CD8-positive, alpha-beta memory T cell (primary cell): Measurements from ENCODE around the gene CLSTN3. TPM values are rescaled to one million over a fixed set of nuclear protein-coding genes. Genes with fewer than 3 reads are reported as not detected.

Experiments
- CTCF ChIA-PET: fragments of 350-600 bp; sonication (Branson Sonifier 250); formaldehyde crosslinking; loops from one replicate; lab custom pipeline; 2021; ENCODE audit warnings: antibody characterized with exemption; lab: Charles Lee
- POLR2A ChIA-PET: fragments of 350-600 bp; sonication (Branson Sonifier 250); formaldehyde crosslinking; loops from one replicate; lab custom pipeline; 2021; ENCODE audit warnings: antibody characterized with exemption; lab: Charles Lee
- DNase-seq, 5 donors: peaks; one replicate each; pipeline versions ENCODE4 v3.0.0 to v3.0.0-alpha.2; 2020 to 2022; ENCODE audit warnings: mixed read lengths in 1 of 5
- H3K27ac ChIP-seq: one replicate; pipeline ENCODE4 v1.7.0; 2013; ENCODE audit warnings: low read depth, mild to moderate bottlenecking, low read length, moderate library complexity
- H3K27me3 ChIP-seq: 2 replicates; pipeline ENCODE4 v1.7.0; 2013; ENCODE audit warnings: low read length, mild to moderate bottlenecking; ENCODE audit not compliant: insufficient read depth, poor library complexity, severe bottlenecking
- H3K36me3 ChIP-seq: 2 replicates; pipeline ENCODE4 v1.7.0; 2013; ENCODE audit warnings: mild to moderate bottlenecking, low read length, moderate library complexity; ENCODE audit not compliant: insufficient read depth
- H3K4me1 ChIP-seq: 2 replicates; pipeline ENCODE4 v1.7.0; 2013; ENCODE audit warnings: mild to moderate bottlenecking, low read length, moderate library complexity; ENCODE audit not compliant: insufficient read depth
- H3K4me3 ChIP-seq: 2 replicates; pipeline ENCODE4 v1.7.0; 2013; ENCODE audit warnings: mild to moderate bottlenecking, low read length
- H3K9me3 ChIP-seq: 2 replicates; pipeline ENCODE4 v1.7.0; 2013; ENCODE audit warnings: mild to moderate bottlenecking, low read length
- H3K27ac Mint-ChIP-seq, 8 donors: one replicate each; pipeline ENCODE4 v1.8.0; 2020 to 2021; ENCODE audit warnings: mixed read lengths in 8 of 8, mild to moderate bottlenecking in 6 of 8, inconsistent platforms in 3 of 8, moderate library complexity in 3 of 8
- H3K27me3 Mint-ChIP-seq, 2 donors: one replicate each; pipeline ENCODE4 v1.8.0; 2020 to 2021; ENCODE audit warnings: mixed read lengths in 2 of 2, mild to moderate bottlenecking in 1 of 2, moderate library complexity in 1 of 2
- H3K36me3 Mint-ChIP-seq, 3 donors: one replicate each; pipeline ENCODE4 v1.8.0; 2020 to 2021; ENCODE audit warnings: mixed read lengths in 3 of 3, inconsistent platforms in 1 of 3, mild to moderate bottlenecking in 1 of 3
- H3K4me1 Mint-ChIP-seq, 3 donors: one replicate each; pipeline ENCODE4 v1.8.0; 2020 to 2021; ENCODE audit warnings: mixed read lengths in 3 of 3, inconsistent platforms in 1 of 3, mild to moderate bottlenecking in 1 of 3
- H3K4me3 Mint-ChIP-seq, 7 donors: one replicate each; pipeline ENCODE4 v1.8.0; 2020 to 2021; ENCODE audit warnings: mixed read lengths in 7 of 7, mild to moderate bottlenecking in 6 of 7, moderate library complexity in 4 of 7, inconsistent platforms in 2 of 7
- H3K9me3 Mint-ChIP-seq, 5 donors: one replicate each; pipeline ENCODE4 v1.8.0; 2020 to 2022; ENCODE audit warnings: mixed read lengths in 5 of 5, mild to moderate bottlenecking in 3 of 5, moderate library complexity in 2 of 5, inconsistent platforms in 1 of 5
- polyA plus RNA-seq: library from polyadenylated mRNA; unstranded; fragments of 300-500 nt; fragmentation: Illumina TruSeq; gene quantifications from one replicate; pipeline ENCODE4 v1.2.3, GENCODE V29; 2021
- total RNA-seq, 2 experiments: library from RNA; stranded (reverse); gene quantifications; one replicate each; pipeline ENCODE4 v1.2.3, GENCODE V29; 2021

The CLSTN3 gene
- total RNA-seq (10 to 100 TPM; 16.5 to 17.7 TPM), polyA plus RNA-seq (7.7 TPM)

- Mint-ChIP-seq H3K27me3 (no peaks in the 10 kb centered on the region), H3K36me3 (peaks cover 0 to 35% (median 6%) of the 10 kb centered on the region in 3 donors), H3K27ac (peak within 1 kb of the TSS; percentile 93 to 98 (median 98)), H3K4me1 (peaks cover 30 to 44% (median 35%) of the 10 kb centered on the region in 3 donors), H3K4me3 (peak within 1 kb of the TSS; percentile 88 to 99 (median 97)), H3K9me3 (no peaks in the 10 kb centered on the region)
- ChIA-PET POLR2A (interaction anchor here (1.3 kb wide), 1 partner anchor 16 kb away, joined by 6 read pairs; no protein-coding TSS in a partner anchor), CTCF (interaction anchor here (1.0 to 1.3 kb wide), 2 partner anchors 21 to 257 kb away, joined by 3 to 4 read pairs; partner anchors contain the start of genes C1RL and SPSB2)
- H3K27me3 ChIP-seq: no peaks in the 10 kb centered on the region
- H3K27ac ChIP-seq: peak within 1 kb of the TSS; percentile 85
- DNase-seq: peak; percentile 81 to 93 (median 85)
- peak within 1 kb of the TSS; percentile 70 for H3K4me3 ChIP-seq
- no peaks in the 10 kb centered on the region for H3K36me3 ChIP-seq
- H3K4me1 ChIP-seq: peaks cover 17% of the 10 kb centered on the region
- H3K9me3 ChIP-seq: no peaks in the 10 kb centered on the region
Measured at GRCh38 chr12:7129872-7130691, at the start of gene CLSTN3. Gene CLSTN3, plus strand, starts transcription at chr12:7130371. Its CDS starts 278 bp downstream, at chr12:7130649.

- H3K9me3 Mint-ChIP-seq: no peaks in the 10 kb centered on the region
- H3K27me3 Mint-ChIP-seq: peaks cover 0 to 4% of the 10 kb centered on the region in 2 donors
- no peaks in the 10 kb centered on the region for H3K36me3 Mint-ChIP-seq
- H3K4me3 Mint-ChIP-seq: peak overlapping the region in 1 of 7 donors; percentile 42
- no peaks in the 10 kb centered on the region for H3K4me1 ChIP-seq
- no peak overlapping the region for H3K4me3 ChIP-seq
- no peak overlapping the region for H3K27ac ChIP-seq
- H3K9me3 ChIP-seq: no peaks in the 10 kb centered on the region
- H3K27me3 ChIP-seq: no peaks in the 10 kb centered on the region
- CTCF ChIA-PET: interaction anchor here (0.7 kb wide), 1 partner anchor 190 kb away, joined by 3 read pairs; no protein-coding TSS in a partner anchor
- H3K27ac Mint-ChIP-seq: no peak overlapping the region
- POLR2A ChIA-PET: no interaction called here
- H3K4me1 Mint-ChIP-seq: peaks cover 0 to 4% (median 2%) of the 10 kb centered on the region in 3 donors
- no peaks in the 10 kb centered on the region for H3K36me3 ChIP-seq
- DNase-seq: no peak
Measured at GRCh38 chr12:7081037-7081436, 49.1 kb upstream of the CLSTN3 start.

GRCh38 chr12:7083125-7083524 is 47.0 kb upstream of the CLSTN3 start:
- Histone ChIP-seq H3K4me1 (no peaks in the 10 kb centered on the region), H3K9me3 (no peaks in the 10 kb centered on the region), H3K4me3 (no peak overlapping the region), H3K36me3 (no peaks in the 10 kb centered on the region), H3K27ac (no peak overlapping the region), H3K27me3 (no peaks in the 10 kb centered on the region)
- Mint-ChIP-seq H3K27me3 (peaks cover 0 to 4% of the 10 kb centered on the region in 2 donors), H3K9me3 (no peaks in the 10 kb centered on the region), H3K4me3 (no peak overlapping the region), H3K4me1 (no peaks in the 10 kb centered on the region), H3K27ac (peak overlapping the region in 1 of 8 donors; percentile 45), H3K36me3 (peaks cover 0 to 3% (median 0%) of the 10 kb centered on the region in 3 donors)
- no peak for DNase-seq
- ChIA-PET CTCF (no interaction called here), POLR2A (no interaction called here)

- no peak overlapping the region for H3K4me3 ChIP-seq
- peaks cover 0 to 3% (median 0%) of the 10 kb centered on the region in 3 donors for H3K36me3 Mint-ChIP-seq
- POLR2A ChIA-PET: no interaction called here
- H3K27ac Mint-ChIP-seq: peak overlapping the region in 2 of 8 donors; percentile 86 to 87
- H3K27me3 Mint-ChIP-seq: peaks cover 2 to 6% of the 10 kb centered on the region in 2 donors
- no peak overlapping the region for H3K27ac ChIP-seq
- peaks cover 12% of the 10 kb centered on the region for H3K4me1 ChIP-seq
- H3K4me1 Mint-ChIP-seq: peaks cover 6 to 11% (median 9%) of the 10 kb centered on the region in 3 donors
- no peak for DNase-seq
- H3K9me3 ChIP-seq: no peaks in the 10 kb centered on the region
- H3K9me3 Mint-ChIP-seq: no peaks in the 10 kb centered on the region
- CTCF ChIA-PET: interaction anchor here (1.3 to 5.1 kb wide), 5 partner anchors 9 to 165 kb away, joined by 3 to 27 read pairs (median 4); partner anchors contain the start of gene C1RL
- H3K36me3 ChIP-seq: no peaks in the 10 kb centered on the region
- no peak overlapping the region for H3K4me3 Mint-ChIP-seq
- no peaks in the 10 kb centered on the region for H3K27me3 ChIP-seq
Measured at GRCh38 chr12:7089196-7089871, 40.8 kb upstream of the CLSTN3 start.

- Histone ChIP-seq H3K36me3 (no peaks in the 10 kb centered on the region), H3K4me1 (peaks cover 12% of the 10 kb centered on the region), H3K27me3 (no peaks in the 10 kb centered on the region), H3K9me3 (no peaks in the 10 kb centered on the region), H3K27ac (no peak overlapping the region), H3K4me3 (no peak overlapping the region)
- ChIA-PET CTCF (interaction anchor here (0.6 to 5.1 kb wide), 7 partner anchors 8 to 166 kb away, joined by 3 to 27 read pairs (median 4); partner anchors contain the start of gene C1RL), POLR2A (no interaction called here)
- Mint-ChIP-seq H3K27ac (peak overlapping the region in 1 of 8 donors; percentile 74), H3K4me1 (peaks cover 6 to 11% (median 9%) of the 10 kb centered on the region in 3 donors), H3K36me3 (peaks cover 0 to 3% (median 0%) of the 10 kb centered on the region in 3 donors), H3K27me3 (peaks cover 2 to 6% of the 10 kb centered on the region in 2 donors), H3K4me3 (peak overlapping the region in 1 of 7 donors; percentile 13), H3K9me3 (no peaks in the 10 kb centered on the region)
- no peak for DNase-seq
Measured at GRCh38 chr12:7090222-7090998, 39.8 kb upstream of the CLSTN3 start.

GRCh38 chr12:7091171-7091570 is 39.0 kb upstream of the CLSTN3 start:
- Mint-ChIP-seq H3K27ac (peak overlapping the region in 2 of 8 donors; percentile 27 to 35), H3K9me3 (no peaks in the 10 kb centered on the region)

GRCh38 chr12:7091660-7092228 is 38.4 kb upstream of the CLSTN3 start:
- POLR2A ChIA-PET: interaction anchor here (0.6 kb wide), 1 partner anchor 16 kb away, joined by 3 read pairs; no protein-coding TSS in a partner anchor
- H3K27me3 ChIP-seq: no peaks in the 10 kb centered on the region

More at GRCh38 chr12:7091171-7091570, 39.0 kb upstream of the CLSTN3 start:
- Mint-ChIP-seq H3K27me3 (peaks cover 2 to 6% of the 10 kb centered on the region in 2 donors), H3K4me3 (peak overlapping the region in 3 of 7 donors; percentile 11 to 85 (median 25)), H3K36me3 (peaks cover 0 to 3% (median 0%) of the 10 kb centered on the region in 3 donors), H3K4me1 (peaks cover 6 to 11% (median 9%) of the 10 kb centered on the region in 3 donors)
- H3K27me3 ChIP-seq: no peaks in the 10 kb centered on the region
- POLR2A ChIA-PET: no interaction called here
- no peak overlapping the region for H3K27ac ChIP-seq
- no peaks in the 10 kb centered on the region for H3K9me3 ChIP-seq
- CTCF ChIA-PET: interaction anchor here (0.8 to 5.1 kb wide), 5 partner anchors 17 to 219 kb away, joined by 3 to 27 read pairs (median 3); partner anchors contain the start of gene C1RL
- H3K36me3 ChIP-seq: no peaks in the 10 kb centered on the region
- peaks cover 12% of the 10 kb centered on the region for H3K4me1 ChIP-seq
- DNase-seq: no peak
- H3K4me3 ChIP-seq: no peak overlapping the region

More at GRCh38 chr12:7091660-7092228, 38.4 kb upstream of the CLSTN3 start:
- peak overlapping the region in 6 of 8 donors; percentile 50 to 81 (median 63) for H3K27ac Mint-ChIP-seq
- Histone ChIP-seq H3K9me3 (no peaks in the 10 kb centered on the region), H3K4me1 (peaks cover 12% of the 10 kb centered on the region), H3K27ac (no peak overlapping the region), H3K4me3 (peak overlapping the region; percentile 61), H3K36me3 (no peaks in the 10 kb centered on the region)
- H3K9me3 Mint-ChIP-seq: no peaks in the 10 kb centered on the region
- H3K27me3 Mint-ChIP-seq: peaks cover 2 to 6% of the 10 kb centered on the region in 2 donors
- DNase-seq: no peak
- H3K36me3 Mint-ChIP-seq: peaks cover 0 to 3% (median 0%) of the 10 kb centered on the region in 3 donors
- CTCF ChIA-PET: interaction anchor here (0.9 to 5.1 kb wide), 6 partner anchors 11 to 219 kb away, joined by 3 to 27 read pairs (median 8); partner anchors contain the start of gene C1RL
- H3K4me3 Mint-ChIP-seq: peak overlapping the region; percentile 70 to 94 (median 86)
- peaks cover 6 to 11% (median 9%) of the 10 kb centered on the region in 3 donors for H3K4me1 Mint-ChIP-seq
